PC-9 (cell line): ENCODE data around the gene LRP1B. TPM values are rescaled to one million over a fixed set of nuclear protein-coding genes. Genes with fewer than 3 reads are reported as not detected.

Experiments
- BruUV-seq: library from RNA; stranded (reverse); fragments of 400-500 nt; replicated peaks from 2 replicates; lab custom pipeline; 2021; lab: Mats Ljungman, UMichigan
- CTCF ChIA-PET: fragments of 300-600 bp; sonication (Branson Sonifier 250); formaldehyde crosslinking; loops from one replicate; lab custom pipeline; 2022; ENCODE audit warnings: antibody characterized with exemption; lab: Charles Lee
- POLR2A ChIA-PET: fragments of 300-600 bp; sonication (Branson Sonifier 250); formaldehyde crosslinking; loops from one replicate; lab custom pipeline; 2022; ENCODE audit warnings: antibody characterized with exemption; ENCODE audit not compliant: unreplicated experiment; lab: Charles Lee
- DNase-seq, 2 experiments: peaks; one replicate each; pipeline versions ENCODE4 v3.0.0 to v3.0.0-alpha.2; 2015 to 2022; ENCODE audit warnings: mixed read lengths in 1 of 2
- H2AFZ ChIP-seq: fragments of 200-600 bp; sonication (generic); 2 replicates; pipeline ENCODE4 v1.8.1; 2017; ENCODE audit warnings: antibody characterized with exemption
- H3F3A ChIP-seq: fragments of 200-600 bp; sonication (generic); 2 replicates; pipeline ENCODE4 v1.8.1; 2017; ENCODE audit warnings: antibody characterized with exemption, mild to moderate bottlenecking, low read depth; ENCODE audit not compliant: insufficient read depth
- H3K27ac ChIP-seq: fragments of 200-600 bp; sonication (generic); 2 replicates; pipeline ENCODE4 v1.6.1; 2016; ENCODE audit warnings: mixed run types
- H3K27me3 ChIP-seq: fragments of 200-600 bp; sonication (generic); 2 replicates; pipeline ENCODE4 v1.6.1; 2016; ENCODE audit warnings: low read depth, mixed run types; ENCODE audit not compliant: insufficient read depth
- H3K36me3 ChIP-seq: fragments of 200-600 bp; sonication (generic); 2 replicates; pipeline ENCODE4 v1.6.1; 2016; ENCODE audit warnings: low read depth, mixed run types
- H3K4me1 ChIP-seq: fragments of 200-600 bp; sonication (generic); replicated peaks from 2 replicates; pipeline ENCODE4 v1.6.1; 2016; ENCODE audit warnings: mixed run types; ENCODE audit not compliant: insufficient read depth
- H3K4me2 ChIP-seq: fragments of 200-600 bp; sonication (generic); 2 replicates; pipeline ENCODE4 v1.6.1; 2017; ENCODE audit warnings: mixed run types
- H3K4me3 ChIP-seq: fragments of 200-600 bp; sonication (generic); 2 replicates; pipeline ENCODE4 v1.6.1; 2016; ENCODE audit warnings: mixed run types
- H3K79me2 ChIP-seq: fragments of 200-600 bp; sonication (generic); 2 replicates; pipeline ENCODE4 v1.6.1; 2017; ENCODE audit warnings: low read depth, mixed run types
- H3K9me2 ChIP-seq: fragments of 200-600 bp; sonication (generic); 2 replicates; pipeline ENCODE4 v1.8.1; 2017; ENCODE audit warnings: mild to moderate bottlenecking; ENCODE audit not compliant: insufficient read depth
- H3K9me3 ChIP-seq: fragments of 200-600 bp; sonication (generic); 2 replicates; pipeline ENCODE4 v1.8.1; 2016; ENCODE audit warnings: low read depth; ENCODE audit not compliant: insufficient read depth
- H4K20me1 ChIP-seq: fragments of 200-600 bp; sonication (generic); 2 replicates; pipeline ENCODE4 v1.8.1; 2017; ENCODE audit not compliant: insufficient read depth
- EZH2 ChIP-seq: fragments of 200-600 bp; sonication (generic); IDR thresholded peaks from 2 replicates; pipeline ENCODE4 v1.8.0; 2017; ENCODE audit warnings: antibody characterized with exemption, low read depth
- intact Hi-C: fragments of 100-400 bp; cut with micrococcal nuclease; formaldehyde crosslinking; loops from one replicate; pipeline ENCODE4 v1.10.0; 2022; ENCODE audit not compliant: unreplicated experiment
- total RNA-seq: library from RNA; stranded (reverse); gene quantifications from 2 replicates; pipeline ENCODE4 v1.2.3, GENCODE V29; 2021
- TF ChIP-seq, protein P1 (sequence below): fragments of 200-600 bp; sonication (generic); conservative IDR thresholded peaks from 2 replicates; pipeline ENCODE4 v1.6.1; 2017; ENCODE audit warnings: mixed run types, antibody characterized with exemption, mild to moderate bottlenecking, moderate library complexity

The LRP1B gene
- total RNA-seq, 1 experiment from 2014 or later: 1.7 TPM

- no peak overlapping the region for H3K27ac ChIP-seq
- no peaks in the 10 kb centered on the region for H3K27me3 ChIP-seq
- H4K20me1 ChIP-seq: no peaks in the 10 kb centered on the region; the same call in 1 of the 2 replicates
- intact Hi-C loops: no loop called here
- DNase-seq: no peak
- H3K4me2 ChIP-seq: no peak overlapping the region
- no peaks in the 10 kb centered on the region for H3K9me2 ChIP-seq
- H3K79me2 ChIP-seq: no peaks in the 10 kb centered on the region
- no peak overlapping the region for H2AFZ ChIP-seq
- ChIA-PET POLR2A (no interaction called here), CTCF (no interaction called here)
- H3K4me3 ChIP-seq: no peak overlapping the region
- H3K36me3 ChIP-seq: no peaks in the 10 kb centered on the region
- no TSS peak for BruUV-seq
- H3K9me3 ChIP-seq: no peaks in the 10 kb centered on the region
- H3K4me1 ChIP-seq: no peaks in the 10 kb centered on the region
- H3F3A ChIP-seq: no peaks in the 10 kb centered on the region
- no peak for TF ChIP-seq EZH2
- TF ChIP-seq, protein P1, sequence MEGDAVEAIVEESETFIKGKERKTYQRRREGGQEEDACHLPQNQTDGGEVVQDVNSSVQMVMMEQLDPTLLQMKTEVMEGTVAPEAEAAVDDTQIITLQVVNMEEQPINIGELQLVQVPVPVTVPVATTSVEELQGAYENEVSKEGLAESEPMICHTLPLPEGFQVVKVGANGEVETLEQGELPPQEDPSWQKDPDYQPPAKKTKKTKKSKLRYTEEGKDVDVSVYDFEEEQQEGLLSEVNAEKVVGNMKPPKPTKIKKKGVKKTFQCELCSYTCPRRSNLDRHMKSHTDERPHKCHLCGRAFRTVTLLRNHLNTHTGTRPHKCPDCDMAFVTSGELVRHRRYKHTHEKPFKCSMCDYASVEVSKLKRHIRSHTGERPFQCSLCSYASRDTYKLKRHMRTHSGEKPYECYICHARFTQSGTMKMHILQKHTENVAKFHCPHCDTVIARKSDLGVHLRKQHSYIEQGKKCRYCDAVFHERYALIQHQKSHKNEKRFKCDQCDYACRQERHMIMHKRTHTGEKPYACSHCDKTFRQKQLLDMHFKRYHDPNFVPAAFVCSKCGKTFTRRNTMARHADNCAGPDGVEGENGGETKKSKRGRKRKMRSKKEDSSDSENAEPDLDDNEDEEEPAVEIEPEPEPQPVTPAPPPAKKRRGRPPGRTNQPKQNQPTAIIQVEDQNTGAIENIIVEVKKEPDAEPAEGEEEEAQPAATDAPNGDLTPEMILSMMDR: no peak
Measured at GRCh38 chr2:140256080-140256479, 1874.7 kb downstream of the LRP1B start.

DNA sequence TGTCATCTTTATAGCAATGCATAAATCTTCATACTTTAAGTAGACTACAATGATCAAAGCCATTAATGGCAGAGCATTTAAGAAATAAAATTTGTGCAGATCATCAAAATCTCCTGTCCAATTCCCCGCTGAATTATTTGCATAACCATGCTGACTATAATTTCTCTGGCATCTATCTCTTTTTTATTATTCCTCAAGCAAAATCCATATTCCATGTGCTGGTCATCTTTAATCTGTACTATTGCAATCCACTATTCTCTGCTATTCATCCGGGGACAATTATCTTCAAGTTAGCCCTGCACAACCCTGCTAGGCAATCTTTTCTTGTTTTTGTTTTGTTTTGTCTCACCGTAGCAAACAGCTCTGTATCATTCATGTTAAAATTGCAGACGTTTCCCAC lies 1881.0 kb downstream of the LRP1B start:
- Histone ChIP-seq H3K9me3 (no peaks in the 10 kb centered on the region), H3K27me3 (no peaks in the 10 kb centered on the region), H3K4me2 (no peak overlapping the region), H3K27ac (no peak overlapping the region), H3K36me3 (no peaks in the 10 kb centered on the region), H3K9me2 (no peaks in the 10 kb centered on the region), H4K20me1 (no peaks in the 10 kb centered on the region; the same call in 1 of the 2 replicates), H3K4me3 (no peak overlapping the region), H3F3A (no peaks in the 10 kb centered on the region), H2AFZ (no peak overlapping the region), H3K4me1 (no peaks in the 10 kb centered on the region), H3K79me2 (no peaks in the 10 kb centered on the region)
- POLR2A ChIA-PET: no interaction called here
- no peak for DNase-seq
- intact Hi-C loops: no loop called here
- CTCF ChIA-PET: no interaction called here
- no TSS peak for BruUV-seq
- TF ChIP-seq, protein P1: no peak
- no peak for TF ChIP-seq EZH2

DNA sequence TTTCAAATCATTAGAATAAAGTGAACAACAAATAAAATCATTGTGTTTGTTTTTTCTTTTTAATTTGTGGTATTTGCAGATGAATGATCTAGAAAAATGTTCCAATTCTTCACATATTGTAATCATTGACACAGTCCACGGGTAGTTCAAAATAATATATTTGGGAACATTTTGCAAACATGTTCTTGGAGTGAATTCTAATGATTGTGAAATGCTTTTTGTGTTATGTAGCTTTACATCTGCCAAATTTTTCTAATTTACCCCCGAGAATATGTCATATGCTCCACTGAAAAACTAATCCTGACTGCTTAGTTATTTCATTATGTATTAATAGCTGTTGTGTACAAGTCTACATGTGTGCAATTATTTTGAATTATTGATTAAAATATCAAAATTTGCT lies 1882.2 kb downstream of the LRP1B start:
- no peaks in the 10 kb centered on the region for H3K4me1 ChIP-seq
- no TSS peak for BruUV-seq
- no peak for TF ChIP-seq EZH2
- TF ChIP-seq, protein P1: no peak
- no peaks in the 10 kb centered on the region for H3K27me3 ChIP-seq
- H3K36me3 ChIP-seq: no peaks in the 10 kb centered on the region
- H2AFZ ChIP-seq: no peak overlapping the region
- H4K20me1 ChIP-seq: no peaks in the 10 kb centered on the region; the same call in 1 of the 2 replicates
- no peaks in the 10 kb centered on the region for H3K9me2 ChIP-seq
- intact Hi-C loops: no loop called here
- H3K79me2 ChIP-seq: no peaks in the 10 kb centered on the region
- no peak overlapping the region for H3K4me2 ChIP-seq
- CTCF ChIA-PET: no interaction called here
- POLR2A ChIA-PET: interaction anchor here (0.6 kb wide), 1 partner anchor 1391 kb away, joined by 11 read pairs; no protein-coding TSS in a partner anchor
- no peak overlapping the region for H3K27ac ChIP-seq
- no peaks in the 10 kb centered on the region for H3K9me3 ChIP-seq
- DNase-seq: no peak
- H3F3A ChIP-seq: no peaks in the 10 kb centered on the region
- H3K4me3 ChIP-seq: no peak overlapping the region
